Cardiac fibroblast (primary cell): ENCODE results near the gene SCN1A.

ENCODE experiments used
- DNase-seq, 2 donors: peaks; one replicate each; pipeline versions ENCODE4 v3.0.0 to v3.0.0-alpha.2; 2010; ENCODE audit warnings: low read depth in 2 of 2
- H3K4me3 ChIP-seq, 2 donors: replicated peaks in 1 of 2; 1 replicate in 1 of 2; 2 replicates in 1 of 2; pipeline ENCODE4 v1.5.1; 2011; ENCODE audit warnings: low read depth in 2 of 2, low read length in 2 of 2, mild to moderate bottlenecking in 2 of 2, moderate library complexity in 1 of 2
- CTCF ChIP-seq: IDR thresholded peaks from one replicate; pipeline ENCODE4 v1.5.1; 2011; ENCODE audit warnings: low read depth, mild to moderate bottlenecking, low read length, inconsistent platforms

SCN1A gene

GRCh38 chr2:166025313-166025712, 102.5 kb downstream of the SCN1A start:
- no peak for TF ChIP-seq CTCF

DNA sequence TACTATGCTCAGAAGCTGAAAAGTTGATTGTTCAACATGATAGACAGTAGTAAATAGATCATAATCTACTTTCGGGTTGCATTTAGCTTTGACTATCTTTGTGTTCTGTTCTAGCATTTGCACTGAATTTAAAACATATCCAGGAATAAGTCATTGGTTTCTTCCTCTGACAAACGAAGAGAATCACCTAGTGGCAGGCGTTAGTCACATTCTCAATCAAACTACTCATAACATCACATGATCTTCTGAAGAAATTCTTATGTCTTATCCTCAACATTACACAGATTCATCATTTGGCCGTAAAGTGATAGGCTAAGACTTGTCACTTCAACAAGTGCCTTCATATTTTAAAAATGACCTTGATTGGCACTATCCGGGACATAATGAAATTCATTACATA, 110.6 kb downstream of the SCN1A start:
- no peak overlapping the region for H3K4me3 ChIP-seq
- peak in 1 of 2 donors; percentile 19 for DNase-seq
- no peak for TF ChIP-seq CTCF

More at GRCh38 chr2:166025313-166025712, 102.5 kb downstream of the SCN1A start:
- H3K4me3 ChIP-seq, result no peak overlapping the region
- DNase-seq, result no peak

- TF ChIP-seq CTCF, result no peak
- no peak for DNase-seq
- no peak overlapping the region for H3K4me3 ChIP-seq
Observed at GRCh38 chr2:166013878-166014277, 113.9 kb downstream of the SCN1A start.

DNA sequence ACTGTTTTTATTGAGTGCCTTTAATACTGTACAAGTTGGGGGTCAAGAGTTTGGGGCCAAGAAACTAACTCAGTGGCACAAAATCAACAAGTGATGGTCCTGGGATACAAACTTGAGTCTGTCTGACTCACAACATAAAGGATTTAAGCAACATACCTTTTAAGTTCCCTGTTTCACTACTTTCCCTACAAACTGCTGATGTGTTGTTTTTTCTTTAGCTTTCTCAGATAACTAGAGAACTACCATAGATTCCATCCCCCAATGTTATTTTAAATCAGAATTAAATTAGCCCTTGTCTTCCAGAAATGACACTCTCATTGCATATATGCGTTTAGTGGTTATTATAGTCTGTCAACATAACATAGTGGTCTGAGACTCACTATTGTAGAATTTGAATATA, 116.2 kb downstream of the SCN1A start:
- no peak for TF ChIP-seq CTCF
- no peak overlapping the region for H3K4me3 ChIP-seq
- DNase-seq, result no peak

GRCh38 chr2:166000401-166000800, 127.4 kb downstream of the SCN1A start:
- no peak for TF ChIP-seq CTCF
- no peak for DNase-seq
- no peak overlapping the region for H3K4me3 ChIP-seq

- DNase-seq, result no peak
- TF ChIP-seq CTCF, result no peak
- H3K4me3 ChIP-seq, result no peak overlapping the region
Observed at GRCh38 chr2:165990846-165991245, 137.0 kb downstream of the SCN1A start.

GRCh38 chr2:165989851-165990250, 138.0 kb downstream of the SCN1A start:
- TF ChIP-seq CTCF, result no peak
- DNase-seq, result no peak

More at GRCh38 chr2:165989851-165990250, 138.0 kb downstream of the SCN1A start:
- no peak overlapping the region for H3K4me3 ChIP-seq
